K562 (cell line): Measurements from ENCODE around the gene CEL. TPM values are rescaled to one million over a fixed set of nuclear protein-coding genes. Genes with fewer than 3 reads are reported as not detected.
A peak's percentile ranks its signal among the peaks of the same experiment; 100 is the strongest.

ENCODE experiments used
- ATAC-seq: fragments of 200-7000 bp; cut with Tn5 transposase; 3 replicates; pipeline ENCODE4 v1.9.1; 2020; ENCODE audit warnings: moderate library complexity
- BruUV-seq: library from RNA; stranded (reverse); fragments of 400-500 nt; replicated peaks from 2 replicates; lab custom pipeline; 2021; lab: Mats Ljungman, UMichigan
- CTCF ChIA-PET: fragments of 300-600 bp; formaldehyde crosslinking; extraction: SDS; loops from one replicate; lab custom pipeline; 2021; ENCODE audit warnings: low intra/inter-chr PET ratio; lab: Yijun Ruan, JAX
- POLR2A ChIA-PET: fragments of 300-600, 350-650 bp; sonication (Branson Sonifier 250); formaldehyde crosslinking; extraction: SDS; loops from one replicate; lab custom pipeline; 2021; ENCODE audit warnings: antibody characterized with exemption, inconsistent platforms; lab: Yijun Ruan, JAX
- DNase-seq, 4 experiments: peaks; one replicate each; pipeline versions ENCODE4 v3.0.0 to v3.0.0-alpha.2; 2011 to 2018; ENCODE audit warnings: low spot score in 3 of 4, mixed read lengths in 3 of 4; ENCODE audit errors: extremely low read depth in 1 of 4
- FAIRE-seq: peaks from 2 replicates; lab custom pipeline; 2011; peaks lifted over from hg19 to GRCh38; lab: Jason Lieb, UNC
- H2AFZ ChIP-seq: 2 replicates; pipeline ENCODE4 v1.6.0; 2011; ENCODE audit warnings: low read depth, low read length, control low read depth, inconsistent platforms
- H3K27ac ChIP-seq: fragments of 200-600 bp; 3 replicates; pipeline ENCODE4 v1.8.0; 2011; ENCODE audit warnings: low read depth, mild to moderate bottlenecking, control low read depth, inconsistent platforms, low read length, moderate library complexity, mixed read lengths; ENCODE audit errors: extremely low read depth
- H3K27me3 ChIP-seq, 2 experiments: fragments of 300-600 bp in 1 of 2; 2 replicates in 1 of 2; 3 replicates in 1 of 2; pipeline versions ENCODE4 v1.6.0 to v1.8.0; 2011; ENCODE audit warnings: inconsistent platforms in 2 of 2, low read length in 2 of 2, mild to moderate bottlenecking in 1 of 2, mixed read lengths in 1 of 2, moderate library complexity in 1 of 2; ENCODE audit not compliant: control insufficient read depth in 2 of 2, insufficient read depth in 2 of 2
- H3K36me3 ChIP-seq: fragments of 300-600 bp; 3 replicates; pipeline ENCODE4 v1.8.0; 2011; ENCODE audit warnings: mild to moderate bottlenecking, low read length, inconsistent platforms; ENCODE audit not compliant: control insufficient read depth, insufficient read depth
- H3K4me1 ChIP-seq, 2 experiments: fragments of 200-600 bp in 1 of 2; replicated peaks in 1 of 2; 2 replicates in 1 of 2; 3 replicates in 1 of 2; pipeline versions ENCODE4 v1.5.1 to v1.8.0; 2011; ENCODE audit warnings: inconsistent platforms in 2 of 2, low read length in 2 of 2, mild to moderate bottlenecking in 1 of 2, mixed read lengths in 1 of 2, moderate library complexity in 1 of 2; ENCODE audit not compliant: control insufficient read depth in 2 of 2, insufficient read depth in 2 of 2
- H3K4me2 ChIP-seq: 2 replicates; pipeline ENCODE4 v1.6.1; 2011; ENCODE audit warnings: low read length, control low read depth, inconsistent platforms, mixed read lengths; ENCODE audit not compliant: insufficient read depth
- H3K4me3 ChIP-seq: fragments of 200-600 bp; sonication (generic), shearing (Covaris generic); 2 replicates; pipeline ENCODE4 v1.5.1; 2016; ENCODE audit warnings: control low read depth, inconsistent platforms
- H3K79me2 ChIP-seq: fragments of 200-600 bp; 3 replicates; pipeline ENCODE4 v1.8.0; 2011; ENCODE audit warnings: low read length, inconsistent platforms; ENCODE audit not compliant: control insufficient read depth, insufficient read depth
- H3K9ac ChIP-seq, 2 experiments: 2 replicates each; pipeline versions ENCODE4 v1.6.0 to v1.6.1; 2011; ENCODE audit warnings: low read depth in 2 of 2, low read length in 2 of 2, control low read depth in 1 of 2, inconsistent platforms in 1 of 2, mild to moderate bottlenecking in 1 of 2, mixed read lengths in 1 of 2; ENCODE audit not compliant: insufficient read depth in 1 of 2
- H3K9me1 ChIP-seq: one replicate; pipeline ENCODE4 v1.6.0; 2011; ENCODE audit warnings: inconsistent platforms, mild to moderate bottlenecking, low read length, moderate library complexity; ENCODE audit not compliant: control insufficient read depth, insufficient read depth
- H3K9me3 ChIP-seq: replicated peaks from 2 replicates; pipeline ENCODE4 v1.5.1; 2011; ENCODE audit warnings: low read depth, low read length, inconsistent platforms; ENCODE audit not compliant: control insufficient read depth, insufficient read depth
- H4K20me1 ChIP-seq: replicated peaks from 2 replicates; pipeline ENCODE4 v1.6.1; 2011; ENCODE audit warnings: low read length, inconsistent platforms, mixed read lengths; ENCODE audit not compliant: control insufficient read depth, insufficient read depth
- BCOR ChIP-seq: fragments of 450-650 bp; IDR thresholded peaks from 2 replicates; pipeline ENCODE4 v1.6.1; 2016
- CBFA2T3 ChIP-seq: fragments of 450-650 bp; IDR thresholded peaks from 2 replicates; pipeline ENCODE4 v1.6.1; 2017
- FOXK2 ChIP-seq, 2 experiments: fragments of 450-650 bp; IDR thresholded peaks in 1 of 2; conservative IDR thresholded peaks in 1 of 2; 2 replicates each; pipeline ENCODE4 v1.6.1; 2016; ENCODE audit warnings: low read depth in 2 of 2, mild to moderate bottlenecking in 1 of 2
- ID3 ChIP-seq, 2 experiments: fragments of 250-450 bp in 1 of 2; fragments of 450-650 bp in 1 of 2; sonication (Bioruptor Pico) in 1 of 2; IDR thresholded peaks; 2 replicates each; pipeline versions ENCODE4 v1.6.1 to v1.8.0; 2016 to 2021; ENCODE audit warnings: mild to moderate bottlenecking in 2 of 2, moderate library complexity in 2 of 2, missing compliant biosample characterization in 1 of 2, missing genetic modification characterization in 1 of 2
- KAT7 ChIP-seq: sonication (generic); formaldehyde crosslinking; IDR thresholded peaks from 2 replicates; pipeline ENCODE4 v1.8.0; 2022; ENCODE audit warnings: missing genetic modification reagents, mild to moderate bottlenecking, borderline replicate concordance
- NFIX ChIP-seq: fragments of 250-450 bp; sonication (Bioruptor Pico); IDR thresholded peaks from 2 replicates; pipeline ENCODE4 v1.4.0; 2020; ENCODE audit warnings: low read depth, mild to moderate bottlenecking, moderate library complexity
- RHOXF2B ChIP-seq: fragments of 250-450 bp; sonication (Bioruptor Pico); conservative IDR thresholded peaks from 2 replicates; pipeline ENCODE4 v1.5.1; 2021
- SP2 ChIP-seq: IDR thresholded peaks from 2 replicates; pipeline ENCODE4 v1.6.1; 2011; ENCODE audit warnings: mild to moderate bottlenecking, low read depth, low read length, moderate library complexity; ENCODE audit not compliant: poor library complexity, severe bottlenecking; ENCODE audit errors: extremely low read depth
- WGBS: fragments of 100-300 bp; shearing (Covaris generic); methylation state at CpG from one replicate; pipeline ENCODE4 v1.1.6; 2016; ENCODE audit warnings: low coverage, mixed read lengths; ENCODE audit not compliant: insufficient coverage; ENCODE audit errors: missing lambda C conversion rate; 5-methylcytosine and 5-hydroxymethylcytosine counted together
- in situ Hi-C: fragments of 300-500 bp; cut with MboI; formaldehyde crosslinking; loops from 4 replicates; pipeline ENCODE4 v1.15.0; 2018; ENCODE audit warnings: inconsistent platforms, mixed read lengths
- intact Hi-C: fragments of 100-400 bp; cut with micrococcal nuclease; formaldehyde crosslinking; loops from 2 replicates; pipeline ENCODE4 v1.14.2; 2022
- polyA plus RNA-seq, 8 experiments: library from polyadenylated mRNA; depleted of rRNA in 4 of 8; stranded (reverse) in 5 of 8; unstranded in 3 of 8; fragments of >200 nt; fragmentation: Nextera tagmentation in 2 of 8; fragmentation: Illumina TruSeq in 1 of 8; extraction: Ambion mirVana in 2 of 8; extraction: Trizol in 1 of 8; gene quantifications; 2 replicates each; pipeline versions ENCODE4 v1.2.1 to v1.2.3, GENCODE V29; 2011 to 2014; ENCODE audit warnings: inconsistent platforms in 1 of 8, missing spikeins in 1 of 8
- total RNA-seq, 7 experiments: library from RNA; depleted of rRNA in 6 of 7; stranded (reverse); fragments of >200 nt in 6 of 7; fragmentation: Illumina TruSeq in 2 of 7; extraction: Trizol in 2 of 7; gene quantifications; 2 replicates each; pipeline versions ENCODE4 v1.2.1 to v1.2.3, GENCODE V29; 2011 to 2021; ENCODE audit warnings: low replicate concordance in 1 of 7

Gene CEL
- total and polyA plus RNA-seq, 9 of the 15 experiments (the other 6 are each of a cell fraction or from before 2014, with no cell fraction given), result 0.09 to 3.0 (median 0.51) TPM; not detected in 2

GRCh38 chr9:133116346-133117231 is 54.8 kb downstream of the CEL start (continued):
- TF ChIP-seq KAT7, result no peak

GRCh38 chr9:133117271-133118178 is 55.7 kb downstream of the CEL start:
- CTCF ChIA-PET, result no interaction called here
- H3K9me1 ChIP-seq, result no peaks in the 10 kb centered on the region
- no peaks in the 10 kb centered on the region for H3K9me3 ChIP-seq
- intact Hi-C loops, result no loop called here
- DNase-seq, result no peak
- peak overlapping the region in 1 of 2 experiments; percentile 65; a peak in 2 of 4 replicates for H3K9ac ChIP-seq
- no peak for FAIRE-seq
- ATAC-seq, result no peak
- H3K27ac ChIP-seq, result no peak overlapping the region
- H2AFZ ChIP-seq, result no peak overlapping the region
- TF ChIP-seq ID3 (CRISPR knock-in tag; IDR thresholded peaks at IDR 0.05), result no peak
- no peak for TF ChIP-seq ID3 (tag; IDR thresholded peaks at IDR 0.05)
- no peak for TF ChIP-seq CBFA2T3
- TF ChIP-seq RHOXF2B (CRISPR knock-in tag), result no peak
- TF ChIP-seq SP2, result no peak
- no peak for TF ChIP-seq NFIX
- 0 out of 2 replicates have a peak, but pooled peaks have one; percentile 14 for TF ChIP-seq BCOR
- no peak for TF ChIP-seq FOXK2 (conservative IDR thresholded peaks at IDR 0.05 in 1 of 2, IDR thresholded peaks at IDR 0.05 in 1 of 2; ENCODE audit: low read depth in 2 of 2)
- 78% methylated on average over 15 of the region's 18 CpGs for WGBS
- no peaks in the 10 kb centered on the region for H3K27me3 ChIP-seq
- peaks cover 47 to 97% of the 10 kb centered on the region in 2 experiments for H3K4me1 ChIP-seq
- H4K20me1 ChIP-seq, result peaks cover 20% of the 10 kb centered on the region
- H3K79me2 ChIP-seq, result peaks cover 95% of the 10 kb centered on the region
- no TSS peak for BruUV-seq
- peaks cover 21% of the 10 kb centered on the region; the same call in 2 of the 3 replicates for H3K36me3 ChIP-seq
- H3K4me2 ChIP-seq, result no peak overlapping the region
- POLR2A ChIA-PET, result interaction anchor here (0.6 to 2.8 kb wide), 8 partner anchors 9 to 1234 kb away, joined by 3 to 12 read pairs (median 4); no protein-coding TSS in a partner anchor
- in situ Hi-C loops, result no loop called here
- no peak overlapping the region for H3K4me3 ChIP-seq
